Measurements from ENCODE around the gene EDIL3. TPM values are rescaled to one million over a fixed set of nuclear protein-coding genes. Genes with fewer than 3 reads are reported as not detected.

The EDIL3 gene
- total RNA-seq, 4 donors from 2014 or later: 12.2 to 26.9 (median 16.1) TPM

- no peak overlapping the region for H3K27ac ChIP-seq
- no peaks in the 10 kb centered on the region for H3K4me1 ChIP-seq
- WGBS, 2 donors (ENCODE audit: low coverage in 1 of 2): 64 to 100% methylated on average over 1 to 4 of the region's 4 CpGs
Observed at GRCh38 chr5:84354101-84354500, 30.6 kb downstream of the EDIL3 start.

DNA sequence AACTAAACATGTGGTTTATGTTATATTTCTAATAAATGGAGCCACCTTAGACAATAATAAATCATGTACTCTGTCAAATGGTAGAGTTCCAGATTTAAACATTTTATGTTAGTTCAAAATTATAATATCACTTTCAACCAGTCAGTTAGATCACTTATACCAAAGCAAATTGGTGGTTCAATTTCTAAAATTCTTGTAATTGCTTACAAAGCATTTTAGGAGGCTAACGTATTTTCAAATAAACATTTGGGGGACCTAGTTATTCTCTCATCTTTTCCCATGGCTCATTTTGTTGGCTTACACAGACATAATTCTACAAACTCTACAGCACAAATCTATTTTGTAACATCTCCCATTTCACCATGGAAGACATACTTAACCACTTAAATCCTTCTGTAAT is 39.9 kb downstream of the EDIL3 start:
- Histone ChIP-seq H3K36me3 (no peaks in the 10 kb centered on the region), H3K27ac (no peak overlapping the region), H3K9me3 (no peaks in the 10 kb centered on the region), H3K4me1 (peaks cover 0 to 4% (median 0%) of the 10 kb centered on the region in 3 donors), H3K4me3 (no peak overlapping the region), H3K27me3 (no peaks in the 10 kb centered on the region)
- ATAC-seq: no peak
- 36 to 64% methylated on average over 1 of the region's 1 CpG for WGBS, 2 donors (ENCODE audit: low coverage in 1 of 2)
- TF ChIP-seq POLR2AphosphoS5 (IDR thresholded peaks at IDR 0.05): no peak
- no peak for TF ChIP-seq EP300 (IDR thresholded peaks at IDR 0.05)
- no peak for TF ChIP-seq POLR2A (IDR thresholded peaks at IDR 0.05)
- TF ChIP-seq, protein P1, sequence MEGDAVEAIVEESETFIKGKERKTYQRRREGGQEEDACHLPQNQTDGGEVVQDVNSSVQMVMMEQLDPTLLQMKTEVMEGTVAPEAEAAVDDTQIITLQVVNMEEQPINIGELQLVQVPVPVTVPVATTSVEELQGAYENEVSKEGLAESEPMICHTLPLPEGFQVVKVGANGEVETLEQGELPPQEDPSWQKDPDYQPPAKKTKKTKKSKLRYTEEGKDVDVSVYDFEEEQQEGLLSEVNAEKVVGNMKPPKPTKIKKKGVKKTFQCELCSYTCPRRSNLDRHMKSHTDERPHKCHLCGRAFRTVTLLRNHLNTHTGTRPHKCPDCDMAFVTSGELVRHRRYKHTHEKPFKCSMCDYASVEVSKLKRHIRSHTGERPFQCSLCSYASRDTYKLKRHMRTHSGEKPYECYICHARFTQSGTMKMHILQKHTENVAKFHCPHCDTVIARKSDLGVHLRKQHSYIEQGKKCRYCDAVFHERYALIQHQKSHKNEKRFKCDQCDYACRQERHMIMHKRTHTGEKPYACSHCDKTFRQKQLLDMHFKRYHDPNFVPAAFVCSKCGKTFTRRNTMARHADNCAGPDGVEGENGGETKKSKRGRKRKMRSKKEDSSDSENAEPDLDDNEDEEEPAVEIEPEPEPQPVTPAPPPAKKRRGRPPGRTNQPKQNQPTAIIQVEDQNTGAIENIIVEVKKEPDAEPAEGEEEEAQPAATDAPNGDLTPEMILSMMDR (IDR thresholded peaks at IDR 0.05): no peak

More at GRCh38 chr5:84354101-84354500, 30.6 kb downstream of the EDIL3 start:
- no peaks in the 10 kb centered on the region for H3K9me3 ChIP-seq
- H3K4me3 ChIP-seq: no peak overlapping the region
- no peaks in the 10 kb centered on the region for H3K27me3 ChIP-seq
- ATAC-seq: no peak
- no peaks in the 10 kb centered on the region for H3K36me3 ChIP-seq
- TF ChIP-seq POLR2AphosphoS5 (IDR thresholded peaks at IDR 0.05) (no peak), POLR2A (IDR thresholded peaks at IDR 0.05) (no peak), EP300 (IDR thresholded peaks at IDR 0.05) (no peak)
- TF ChIP-seq, protein P1 (IDR thresholded peaks at IDR 0.05): no peak

- H3K4me1 ChIP-seq: peaks cover 0 to 4% (median 0%) of the 10 kb centered on the region in 3 donors
- no peaks in the 10 kb centered on the region for H3K36me3 ChIP-seq
- H3K9me3 ChIP-seq: no peaks in the 10 kb centered on the region
- H3K4me3 ChIP-seq: no peak overlapping the region
- no peak for ATAC-seq
- no peaks in the 10 kb centered on the region for H3K27me3 ChIP-seq
- TF ChIP-seq POLR2AphosphoS5 (IDR thresholded peaks at IDR 0.05) (no peak), EP300 (IDR thresholded peaks at IDR 0.05) (no peak), POLR2A (IDR thresholded peaks at IDR 0.05) (no peak)
- TF ChIP-seq, protein P1 (IDR thresholded peaks at IDR 0.05): no peak
- no peak overlapping the region for H3K27ac ChIP-seq
Observed at GRCh38 chr5:84343171-84343570, 41.5 kb downstream of the EDIL3 start.

DNA sequence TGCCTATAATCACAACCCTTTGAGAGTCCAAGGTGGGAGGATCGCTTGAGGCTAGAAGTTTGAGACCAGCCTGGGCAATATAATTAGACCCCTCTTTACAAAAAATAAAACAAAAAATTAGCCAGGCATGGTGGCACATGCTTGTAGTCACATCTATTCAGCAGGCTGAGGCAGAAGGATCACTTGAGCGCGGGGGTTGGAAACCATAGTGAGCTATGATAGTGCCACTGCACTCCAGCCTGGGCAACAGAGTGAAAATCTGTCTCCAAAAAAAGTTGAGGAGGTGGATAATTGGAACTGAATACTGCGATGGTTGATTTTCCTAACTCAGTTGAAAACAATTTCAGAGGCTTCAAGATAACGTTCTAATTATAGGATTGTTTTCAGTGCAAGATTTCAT is 52.6 kb downstream of the EDIL3 start:
- Histone ChIP-seq H3K27me3 (no peaks in the 10 kb centered on the region), H3K27ac (no peak overlapping the region), H3K9me3 (no peaks in the 10 kb centered on the region), H3K4me1 (no peaks in the 10 kb centered on the region), H3K36me3 (no peaks in the 10 kb centered on the region), H3K4me3 (no peak overlapping the region)
- ATAC-seq: no peak
- WGBS, 2 donors (ENCODE audit: low coverage in 1 of 2): 39 to 94% methylated on average over 2 to 5 of the region's 5 CpGs
- no peak for TF ChIP-seq POLR2AphosphoS5 (IDR thresholded peaks at IDR 0.05)
- no peak for TF ChIP-seq POLR2A (IDR thresholded peaks at IDR 0.05)
- TF ChIP-seq EP300 (IDR thresholded peaks at IDR 0.05): no peak
- TF ChIP-seq, protein P1 (IDR thresholded peaks at IDR 0.05): no peak

GRCh38 chr5:84327591-84327990 is 57.1 kb downstream of the EDIL3 start:
- WGBS, 2 donors (ENCODE audit: low coverage in 1 of 2): 82 to 100% methylated on average over 3 of the region's 3 CpGs
- Histone ChIP-seq H3K9me3 (peaks cover 0 to 3% (median 0%) of the 10 kb centered on the region in 3 donors), H3K27ac (no peak overlapping the region), H3K36me3 (no peaks in the 10 kb centered on the region), H3K4me3 (no peak overlapping the region), H3K27me3 (no peaks in the 10 kb centered on the region), H3K4me1 (no peaks in the 10 kb centered on the region)
- ATAC-seq: no peak
- TF ChIP-seq, protein P1 (IDR thresholded peaks at IDR 0.05): no peak
- TF ChIP-seq EP300 (IDR thresholded peaks at IDR 0.05) (no peak), POLR2AphosphoS5 (IDR thresholded peaks at IDR 0.05) (no peak), POLR2A (IDR thresholded peaks at IDR 0.05) (no peak)

Measured in gastroesophageal sphincter (tissue), 4 donors.